Mesodermal cell (in vitro differentiated cells): ENCODE data around the gene GDF15.

Experiments used
- H3K27ac ChIP-seq: 2 replicates; pipeline ENCODE4 v1.7.0; 2013; ENCODE audit warnings: mild to moderate bottlenecking, low read depth, low read length, moderate library complexity; ENCODE audit not compliant: severe bottlenecking
- H3K36me3 ChIP-seq: 2 replicates; pipeline ENCODE4 v1.7.1; 2013; ENCODE audit warnings: mild to moderate bottlenecking, low read length, moderate library complexity; ENCODE audit not compliant: control insufficient read depth, insufficient read depth
- H3K4me1 ChIP-seq: one replicate; pipeline ENCODE4 v1.7.1; 2013; ENCODE audit warnings: mild to moderate bottlenecking, low read length; ENCODE audit not compliant: insufficient read depth, control insufficient read depth, poor library complexity, severe bottlenecking
- H3K4me3 ChIP-seq: 2 replicates; pipeline ENCODE4 v1.7.0; 2013; ENCODE audit warnings: low read length, control low read depth, mild to moderate bottlenecking; ENCODE audit not compliant: insufficient read depth, poor library complexity, severe bottlenecking; ENCODE audit errors: extremely low read depth
- H3K9me3 ChIP-seq: 2 replicates; pipeline ENCODE4 v1.7.1; 2013; ENCODE audit warnings: mild to moderate bottlenecking, low read length, moderate library complexity; ENCODE audit not compliant: control insufficient read depth
- WGBS, 2 experiments: methylation state at CpG; one replicate each; pipeline ENCODE4 v1.1.5; 2013; ENCODE audit warnings: missing lambda C conversion rate in 2 of 2; ENCODE audit not compliant: insufficient coverage in 2 of 2; 5-methylcytosine and 5-hydroxymethylcytosine counted together

GDF15 gene

DNA sequence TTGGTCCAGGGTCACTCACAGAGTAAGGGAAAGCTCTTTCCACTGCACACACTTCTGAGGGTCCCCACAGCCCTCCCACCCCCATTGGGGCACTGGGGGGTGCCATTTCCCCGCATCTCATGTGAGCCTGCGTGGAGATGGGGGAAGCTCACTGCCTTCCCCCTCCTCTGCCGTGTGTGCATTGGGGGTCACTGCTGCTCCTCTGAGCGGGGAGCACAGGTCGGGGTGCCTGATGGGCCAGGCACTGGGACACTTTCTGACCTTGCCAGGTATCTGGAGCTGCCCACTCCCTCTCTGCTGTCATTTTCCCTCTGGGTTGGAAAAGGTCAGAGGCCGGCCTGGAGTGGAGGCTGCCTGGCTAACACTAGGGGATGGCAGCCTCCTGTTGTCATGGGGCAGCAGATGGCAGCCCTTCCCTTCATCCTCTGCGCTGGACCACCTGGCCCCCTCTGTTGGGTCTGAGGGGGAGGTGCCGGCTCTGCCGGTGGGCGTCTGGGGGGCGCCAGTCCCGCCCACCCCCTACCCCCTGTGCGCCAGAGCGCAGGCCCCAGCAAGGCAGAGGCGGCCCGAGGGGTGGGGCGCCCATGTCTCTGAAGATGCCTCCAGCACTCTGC, 42.3 kb downstream of the GDF15 start:
- H3K4me3 ChIP-seq = no peak overlapping the region
- WGBS, 2 experiments = 37 to 53% methylated on average over 13 to 16 of the region's 17 CpGs

DNA sequence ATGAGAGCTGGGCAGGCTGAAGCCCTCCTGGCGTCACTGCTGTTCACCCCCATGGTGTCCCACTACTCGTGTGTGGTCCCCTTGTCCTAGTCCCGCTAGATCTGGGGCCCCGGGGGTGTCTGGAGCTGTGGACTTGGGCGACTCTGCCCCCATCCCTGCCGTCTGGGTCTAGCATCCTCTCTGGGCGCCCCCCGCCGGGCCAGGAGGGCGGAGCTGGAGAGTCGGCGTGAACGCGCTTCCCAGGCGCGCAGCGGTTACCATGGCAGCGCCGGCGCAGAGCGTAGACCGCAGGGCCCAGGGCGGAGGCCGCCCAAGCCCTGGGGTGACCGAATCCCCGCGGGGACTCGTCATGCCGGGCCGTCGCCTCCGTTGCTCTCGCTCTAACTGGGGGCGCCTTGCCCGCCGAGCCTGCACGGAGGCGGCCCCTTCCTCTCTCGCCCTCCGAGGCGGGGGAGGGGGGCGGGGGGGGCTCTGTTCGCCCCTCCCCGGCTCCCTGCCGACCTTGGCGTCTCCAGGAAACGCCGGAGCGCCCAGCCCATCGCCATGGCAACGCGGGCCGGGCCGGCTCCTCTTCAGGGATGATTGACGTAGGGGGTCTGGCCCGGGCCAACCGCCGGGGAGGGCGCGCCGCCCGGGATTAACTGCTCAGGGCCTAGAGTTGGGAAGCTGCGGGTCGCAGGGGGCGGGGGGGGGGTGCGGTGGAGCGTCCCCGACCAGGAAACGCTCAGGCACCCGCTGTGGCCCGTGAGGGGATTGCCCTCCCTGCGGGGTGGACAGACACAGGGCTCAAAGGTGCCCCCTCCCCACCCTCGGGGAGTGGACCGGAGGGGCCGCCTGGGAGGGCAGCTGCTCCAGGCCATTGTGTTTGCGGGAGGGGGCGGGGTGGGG, 43.1 kb downstream of the GDF15 start:
- Histone ChIP-seq H3K27ac (peak overlapping the region; percentile 93), H3K9me3 (no peaks in the 10 kb centered on the region), H3K36me3 (peaks cover 6% of the 10 kb centered on the region), H3K4me1 (peaks cover 35% of the 10 kb centered on the region), H3K4me3 (peak overlapping the region; percentile 35)
- 1 to 2% methylated on average over 48 to 61 of the region's 77 CpGs for WGBS, 2 experiments

More for the DNA sequence above, 42.3 kb downstream of the GDF15 start:
- Histone ChIP-seq H3K9me3 (no peaks in the 10 kb centered on the region), H3K36me3 (peaks cover 6% of the 10 kb centered on the region), H3K4me1 (peaks cover 37% of the 10 kb centered on the region), H3K27ac (peak overlapping the region; percentile 93)

DNA sequence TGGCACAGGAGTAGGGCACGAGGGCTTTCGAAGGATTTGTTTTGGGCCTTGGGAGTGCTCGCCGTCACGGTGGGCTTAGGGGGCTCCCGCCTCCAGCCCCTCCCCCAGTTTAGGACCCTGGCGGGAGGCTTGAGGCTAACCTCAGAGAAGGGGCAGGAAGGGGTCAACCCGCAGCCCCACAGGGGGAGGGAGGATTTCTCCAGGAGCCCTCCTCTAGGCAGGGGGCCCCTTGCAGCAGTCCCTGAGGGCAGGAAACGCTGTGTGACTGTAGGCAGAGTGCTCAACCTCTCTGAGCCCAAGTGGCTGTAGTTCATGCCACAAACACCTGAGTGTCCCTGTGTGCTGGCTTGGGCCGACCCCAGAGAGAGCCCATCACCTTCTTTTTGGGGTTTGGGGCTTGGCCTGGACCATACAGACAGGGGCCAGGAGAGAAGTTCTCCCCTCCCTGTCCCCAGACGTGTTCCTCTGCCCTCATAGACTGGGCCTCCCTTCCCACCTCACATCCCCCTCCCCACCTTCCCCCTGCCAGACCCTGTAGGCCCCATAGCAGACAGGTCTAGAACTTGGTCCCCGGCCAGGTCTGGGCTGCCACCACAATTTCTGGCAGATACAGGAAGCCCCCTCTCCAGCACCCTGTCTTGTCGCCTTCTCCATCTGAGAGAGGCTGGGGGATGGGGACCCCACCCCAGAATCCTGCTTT, 43.9 kb downstream of the GDF15 start:
- Histone ChIP-seq H3K9me3 (no peaks in the 10 kb centered on the region), H3K27ac (peak overlapping the region; percentile 93), H3K36me3 (peaks cover 13% of the 10 kb centered on the region), H3K4me1 (peaks cover 41% of the 10 kb centered on the region), H3K4me3 (peak overlapping the region; percentile 35)
- WGBS, 2 experiments = 22 to 40% methylated on average over 8 to 12 of the region's 13 CpGs

DNA sequence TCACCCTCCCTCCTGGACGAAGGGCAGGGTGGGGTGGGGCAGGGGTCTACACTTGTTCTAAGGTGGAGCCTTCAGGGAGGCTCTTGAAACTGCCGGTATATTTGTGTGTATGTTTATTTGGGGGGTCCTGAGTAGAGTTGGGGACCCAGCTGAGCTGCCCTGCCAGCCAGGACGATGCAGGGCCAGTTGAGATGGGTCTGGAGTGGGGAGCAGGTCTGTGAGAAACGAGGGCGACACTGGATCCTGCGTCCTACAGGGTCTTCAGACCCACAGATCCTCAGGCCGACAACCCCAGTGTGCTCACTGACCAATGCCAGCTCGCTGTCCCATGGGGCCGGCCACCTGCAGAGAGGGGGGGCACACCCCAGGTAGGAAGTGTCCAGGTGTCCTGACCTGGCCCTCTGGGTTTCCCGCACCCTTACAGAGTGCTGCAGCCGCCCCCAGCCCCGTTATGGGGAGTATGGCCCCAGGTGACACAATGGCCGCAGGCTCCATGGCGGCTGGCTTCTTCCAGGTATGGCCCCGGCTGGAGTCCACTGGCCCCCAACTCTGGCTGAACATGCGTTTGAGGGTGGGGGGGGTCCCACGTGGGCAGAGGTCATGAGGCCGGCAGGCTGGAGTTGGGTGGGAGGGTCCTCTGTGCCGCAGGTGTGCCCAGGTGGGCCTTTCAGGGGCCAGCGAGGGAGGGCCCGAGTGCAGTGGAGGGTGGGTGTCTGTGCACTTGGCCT, 44.6 kb downstream of the GDF15 start:
- WGBS, 2 experiments = 89 to 92% methylated on average over 19 to 20 of the region's 21 CpGs
- H3K36me3 ChIP-seq = peaks cover 20% of the 10 kb centered on the region
- H3K27ac ChIP-seq = no peak overlapping the region
- H3K4me3 ChIP-seq = no peak overlapping the region
- H3K9me3 ChIP-seq = no peaks in the 10 kb centered on the region
- peaks cover 37% of the 10 kb centered on the region for H3K4me1 ChIP-seq

DNA sequence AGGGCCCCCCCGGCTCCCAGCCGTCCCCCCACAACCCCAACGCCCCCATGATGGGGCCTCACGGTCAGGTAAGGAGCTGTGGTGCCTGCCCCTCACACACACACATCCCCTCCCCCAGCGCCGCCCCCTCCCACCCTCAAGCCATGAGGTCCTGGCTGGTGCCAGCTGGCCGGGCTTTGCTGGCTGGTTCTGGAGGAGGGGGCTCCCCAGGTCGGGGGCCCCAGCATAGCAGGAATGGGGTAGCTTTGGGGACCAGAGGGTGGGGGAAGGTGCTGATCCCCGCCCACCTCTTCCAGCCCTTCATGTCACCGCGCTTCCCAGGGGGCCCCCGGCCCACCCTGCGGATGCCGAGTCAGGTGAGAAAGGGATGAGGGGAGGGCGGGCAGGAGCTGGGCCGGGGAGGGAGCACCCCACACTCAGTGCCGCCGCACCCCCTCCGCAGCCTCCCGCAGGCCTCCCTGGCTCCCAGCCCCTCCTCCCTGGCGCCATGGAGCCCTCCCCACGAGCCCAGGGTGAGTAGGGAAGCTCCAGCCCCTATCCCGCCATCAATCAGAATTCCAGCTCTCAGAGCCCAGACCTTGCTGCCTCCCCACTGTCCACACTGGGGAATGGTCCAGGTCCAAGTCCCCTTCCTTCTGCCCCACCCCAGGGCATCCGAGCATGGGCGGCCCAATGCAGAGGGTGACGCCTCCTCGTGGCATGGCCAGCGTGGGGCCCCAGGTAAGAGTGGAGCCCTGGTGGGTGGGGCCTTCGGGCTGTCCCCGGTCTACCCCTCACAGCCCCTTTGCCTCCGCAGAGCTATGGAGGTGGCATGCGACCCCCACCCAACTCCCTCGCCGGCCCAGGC, 45.6 kb downstream of the GDF15 start:
- WGBS, 2 experiments = 86 to 89% methylated on average over 10 to 19 of the region's 34 CpGs
- Histone ChIP-seq H3K36me3 (peaks cover 28% of the 10 kb centered on the region), H3K27ac (no peak overlapping the region), H3K4me1 (peaks cover 39% of the 10 kb centered on the region), H3K9me3 (no peaks in the 10 kb centered on the region), H3K4me3 (no peak overlapping the region)

DNA sequence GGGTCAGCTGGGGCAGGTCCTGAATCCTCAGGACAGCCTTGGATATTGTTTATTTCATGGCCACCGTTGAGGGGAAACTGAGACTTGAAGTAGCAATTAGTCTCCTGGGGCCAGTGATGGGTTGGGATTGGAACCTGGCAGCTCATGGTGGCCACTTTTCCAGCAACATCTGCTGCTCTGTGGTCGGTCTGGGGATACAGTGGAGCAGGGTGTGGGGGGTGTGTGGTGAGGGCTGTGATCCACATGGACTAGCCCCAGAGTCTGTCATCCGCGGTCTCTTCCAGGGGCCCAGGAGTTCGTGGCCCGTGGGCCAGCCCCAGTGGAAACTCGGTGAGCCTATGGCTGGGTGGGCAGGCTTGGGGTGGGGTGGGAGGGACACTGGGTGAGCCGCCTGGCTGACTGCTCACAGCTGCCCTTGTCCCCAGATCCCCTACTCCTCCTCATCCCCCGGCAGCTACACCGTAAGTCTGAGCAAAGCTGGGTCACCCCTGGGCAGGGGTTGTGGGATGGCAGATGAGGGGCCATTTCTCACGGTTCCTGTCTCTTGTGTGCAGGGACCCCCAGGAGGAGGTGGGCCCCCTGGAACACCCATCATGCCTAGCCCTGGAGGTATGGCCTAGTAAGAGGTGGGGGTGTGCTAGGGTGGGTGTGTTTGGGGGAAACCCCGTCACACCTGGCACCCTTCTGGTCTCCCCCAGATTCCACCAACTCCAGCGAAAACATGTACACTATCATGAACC, 46.5 kb downstream of the GDF15 start:
- Histone ChIP-seq H3K9me3 (no peaks in the 10 kb centered on the region), H3K36me3 (peaks cover 28% of the 10 kb centered on the region), H3K4me3 (no peak overlapping the region), H3K27ac (no peak overlapping the region), H3K4me1 (peaks cover 40% of the 10 kb centered on the region)
- WGBS, 2 experiments = 79 to 86% methylated on average over 4 to 6 of the region's 13 CpGs

DNA sequence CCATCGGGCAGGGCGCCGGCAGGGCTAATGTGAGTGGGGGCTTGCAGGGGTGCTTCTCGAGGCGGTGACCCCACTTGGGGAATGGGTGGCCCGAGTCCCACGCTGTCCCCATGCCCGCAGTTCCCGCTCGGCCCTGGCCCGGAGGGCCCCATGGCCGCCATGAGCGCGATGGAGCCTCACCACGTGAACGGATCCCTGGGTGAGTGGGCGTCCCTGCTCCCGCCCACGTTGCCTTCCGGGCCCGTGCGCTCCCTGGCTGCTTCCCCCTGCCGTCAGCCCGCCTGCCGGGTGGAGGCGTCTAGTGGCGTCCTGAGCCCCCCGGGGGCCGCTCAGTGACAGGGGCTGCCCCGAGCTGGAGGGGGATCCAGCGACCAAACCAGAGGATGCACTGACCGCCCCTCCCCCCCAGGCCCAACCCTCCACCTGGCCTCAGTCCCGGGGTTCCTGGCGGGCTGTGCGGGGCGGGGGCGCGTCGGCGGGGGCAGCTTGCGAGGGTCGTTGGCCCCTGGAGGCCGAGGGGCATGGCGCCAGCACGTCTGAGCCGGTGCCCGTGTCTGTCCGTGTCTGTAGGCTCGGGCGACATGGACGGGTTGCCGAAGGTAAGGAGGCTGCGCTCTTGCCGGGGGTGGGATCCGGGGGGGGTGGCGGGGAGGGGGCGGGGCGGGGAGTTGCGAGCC, 47.2 kb downstream of the GDF15 start:
- Histone ChIP-seq H3K4me1 (peaks cover 39% of the 10 kb centered on the region), H3K36me3 (peaks cover 28% of the 10 kb centered on the region), H3K27ac (peak overlapping the region; percentile 23), H3K9me3 (no peaks in the 10 kb centered on the region), H3K4me3 (peak overlapping the region; percentile 22)
- WGBS, 2 experiments = 34 to 35% methylated on average over 30 to 38 of the region's 59 CpGs

DNA sequence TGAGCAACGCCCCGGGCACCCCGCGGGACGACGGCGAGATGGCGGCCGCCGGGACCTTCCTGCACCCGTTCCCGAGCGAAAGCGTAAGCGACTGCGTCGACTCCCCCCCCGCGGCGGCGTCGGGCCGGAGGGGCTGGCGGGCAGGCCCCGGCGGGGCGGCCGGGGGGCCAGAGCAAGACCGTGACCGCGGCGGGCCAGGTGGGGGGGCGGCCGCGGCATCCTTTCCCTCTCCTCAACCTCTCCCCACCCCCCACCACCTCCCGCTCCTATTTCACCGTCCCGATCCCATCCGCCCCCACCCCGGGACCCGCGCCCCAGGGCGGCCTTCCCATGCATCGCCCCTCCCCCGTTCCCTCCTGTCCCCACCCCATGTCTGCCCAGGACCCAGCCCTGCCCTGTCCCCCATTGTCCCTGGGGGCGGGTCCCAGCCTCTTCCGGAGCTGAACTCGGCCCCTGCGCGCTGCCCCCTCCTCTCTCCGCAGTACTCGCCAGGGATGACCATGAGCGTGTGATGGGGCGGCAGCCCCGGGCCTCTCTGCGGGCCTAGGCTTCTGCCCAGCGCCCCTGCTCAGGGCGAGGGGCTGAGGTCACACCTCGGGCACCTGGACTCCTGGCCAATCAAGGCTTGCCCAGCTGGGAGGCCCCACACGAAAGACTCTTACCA, 47.9 kb downstream of the GDF15 start:
- 7 to 16% methylated on average over 18 to 56 of the region's 60 CpGs for WGBS, 2 experiments
- Histone ChIP-seq H3K4me1 (peaks cover 41% of the 10 kb centered on the region), H3K9me3 (no peaks in the 10 kb centered on the region), H3K27ac (peak overlapping the region; percentile 5), H3K36me3 (peaks cover 28% of the 10 kb centered on the region), H3K4me3 (peak overlapping the region; percentile 11)
